ENCODE data around the gene PERM1. TPM values are rescaled to one million over a fixed set of nuclear protein-coding genes. Genes with fewer than 3 reads are reported as not detected.

PERM1 gene
- not detected in 2 replicates for total RNA-seq

DNA sequence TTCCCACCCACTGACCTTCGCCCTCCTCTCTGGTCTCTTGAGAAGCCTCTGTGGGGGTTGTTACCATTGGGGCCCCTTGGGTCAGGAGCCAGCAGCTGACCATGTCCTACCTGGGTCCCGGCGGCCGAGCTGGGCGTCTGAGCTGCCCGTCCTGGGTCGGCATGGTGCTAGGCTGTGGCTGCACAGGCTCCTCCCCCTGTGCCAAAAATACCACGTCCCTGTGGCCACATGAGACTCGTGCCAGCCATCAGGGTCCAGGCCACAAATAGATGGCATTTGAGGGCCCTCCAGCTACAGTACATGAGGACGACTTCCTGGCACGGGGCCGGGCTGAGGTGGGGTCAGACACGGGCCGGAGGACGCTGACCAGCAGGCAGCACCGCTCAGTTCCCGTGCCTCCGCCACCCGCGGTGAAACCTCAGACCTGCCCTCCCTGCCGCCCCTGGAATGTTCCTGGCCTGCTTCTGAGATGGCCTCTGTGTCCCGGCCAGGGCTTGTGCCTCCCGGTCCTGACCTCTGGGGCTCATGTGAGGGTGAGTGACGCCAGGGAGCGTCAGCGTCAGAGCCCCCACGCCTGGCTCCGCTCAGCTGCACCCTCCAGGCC, at the start of gene PERM1:
TSS of gene PERM1 (minus strand) at position 139 of the 604 bp plus-strand sequence. CDS start 1,064 bp downstream, outside the sequence.

DNA sequence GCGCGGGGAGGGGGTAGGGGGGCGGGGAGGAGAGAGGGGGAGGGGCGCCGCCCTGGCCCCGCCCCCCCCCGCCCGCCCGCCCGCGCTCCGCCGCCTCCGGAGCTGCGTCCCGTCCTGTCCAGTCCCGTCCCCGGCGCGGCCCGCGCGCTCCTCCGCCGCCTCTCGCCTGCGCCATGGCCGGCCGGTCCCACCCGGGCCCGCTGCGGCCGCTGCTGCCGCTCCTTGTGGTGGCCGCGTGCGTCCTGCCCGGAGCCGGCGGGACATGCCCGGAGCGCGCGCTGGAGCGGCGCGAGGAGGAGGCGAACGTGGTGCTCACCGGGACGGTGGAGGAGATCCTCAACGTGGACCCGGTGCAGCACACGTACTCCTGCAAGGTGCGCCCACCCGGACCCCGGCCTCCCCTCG, 38.1 kb upstream of the PERM1 start, which contains the start of gene AGRN:
TSS of gene AGRN (plus strand) at position 121 of the 405 bp plus-strand sequence. CDS start at position 174, 53 bp downstream.

GRCh38 chr1:1013105-1013921, 31.4 kb upstream of the PERM1 start, which contains the start of gene ISG15:
Gene ISG15 (plus strand): TSS chr1:1013497. CDS start chr1:1013574, 77 bp downstream.

GRCh38 chr1:999725-1000356, 17.9 kb upstream of the PERM1 start, which contains the start of gene HES4:
Gene HES4 (minus strand): TSS chr1:1000097. CDS start chr1:999973, 124 bp downstream.

GRCh38 chr1:966135-966703, 15.7 kb downstream of the PERM1 start, which contains the start of gene PLEKHN1:
Gene PLEKHN1 (plus strand): TSS chr1:966482. CDS start chr1:966532, 50 bp downstream.

GRCh38 chr1:960363-961131, 21.3 kb downstream of the PERM1 start, which contains the start of gene KLHL17:
Gene KLHL17 (plus strand): TSS chr1:960584. CDS start chr1:960694, 110 bp downstream.

GRCh38 chr1:958823-959730, 22.8 kb downstream of the PERM1 start, which contains the start of gene NOC2L:
Gene NOC2L (minus strand): TSS chr1:959256. CDS start chr1:959240, 16 bp downstream.

Other genes starting within 250 kb of the PERM1 start
- gene SAMD11, start 58.2 kb downstream of the PERM1 start, total RNA-seq = 8.5 and 21.4 TPM in 2 replicates
- gene NOC2L, start 22.8 kb downstream of the PERM1 start, total RNA-seq = 66.1 and 68.4 TPM in 2 replicates
- 8.1 and 8.5 TPM in 2 replicates for gene KLHL17, start 21.5 kb downstream of the PERM1 start, total RNA-seq
- gene PLEKHN1, start 15.6 kb downstream of the PERM1 start, total RNA-seq = 0.49 TPM in 1 of 2 replicates, not detected in the other
- 30.8 and 30.9 TPM in 2 replicates for gene HES4, start 18.0 kb upstream of the PERM1 start, total RNA-seq
- 42.6 and 63.2 TPM in 2 replicates for gene ISG15, start 31.4 kb upstream of the PERM1 start, total RNA-seq
- 46.4 and 71.8 TPM in 2 replicates for gene AGRN, start 38.0 kb upstream of the PERM1 start, total RNA-seq
- gene RNF223, start 92.2 kb upstream of the PERM1 start, total RNA-seq = not detected in 2 replicates
- gene C1orf159, start 134.0 kb upstream of the PERM1 start, total RNA-seq = 8.4 and 16.6 TPM in 2 replicates
- gene TTLL10, start 191.8 kb upstream of the PERM1 start, total RNA-seq = not detected in 2 replicates
- not detected in 2 replicates for gene TNFRSF18, start 224.5 kb upstream of the PERM1 start, total RNA-seq
- gene TNFRSF4, start 232.1 kb upstream of the PERM1 start, total RNA-seq = 1.9 TPM in 1 of 2 replicates, not detected in the other
- 231 and 251 TPM in 2 replicates for gene SDF4, start 249.9 kb upstream of the PERM1 start, total RNA-seq